ENCODE measurements around the gene VKORC1.

VKORC1 gene

GRCh38 chr16:31129568-31130335 lies 35.2 kb upstream of the VKORC1 start:
- no peak overlapping the region for H3K4me3 ChIP-seq (replicated peaks; ENCODE audit: low read depth, low read length)
- no peak for TF ChIP-seq CTCF (IDR thresholded peaks at IDR 0.05; ENCODE audit: low read depth, low read length, missing control alignments)
- no peak for DNase-seq (ENCODE audit: extremely low read depth, low read depth)

- no peak for TF ChIP-seq CTCF (IDR thresholded peaks at IDR 0.05; ENCODE audit: low read depth, low read length, missing control alignments)
- no peak for DNase-seq (ENCODE audit: extremely low read depth, low read depth)
- no peak overlapping the region for H3K4me3 ChIP-seq (replicated peaks; ENCODE audit: low read depth, low read length)
Measured at GRCh38 chr16:31128711-31129567, 34.3 kb upstream of the VKORC1 start.

GRCh38 chr16:31127182-31127581 lies 32.6 kb upstream of the VKORC1 start:
- H3K4me3 ChIP-seq (replicated peaks; ENCODE audit: low read depth, low read length) = no peak overlapping the region
- TF ChIP-seq CTCF (IDR thresholded peaks at IDR 0.05; ENCODE audit: low read depth, low read length, missing control alignments) = no peak
- DNase-seq (ENCODE audit: extremely low read depth, low read depth) = no peak

- no peak overlapping the region for H3K4me3 ChIP-seq (replicated peaks; ENCODE audit: low read depth, low read length)
- no peak for TF ChIP-seq CTCF (IDR thresholded peaks at IDR 0.05; ENCODE audit: low read depth, low read length, missing control alignments)
- DNase-seq (ENCODE audit: extremely low read depth, low read depth) = no peak
Measured at GRCh38 chr16:31125844-31126243, 31.2 kb upstream of the VKORC1 start.

- TF ChIP-seq CTCF (IDR thresholded peaks at IDR 0.05; ENCODE audit: low read depth, low read length, missing control alignments) = no peak
- no peak for DNase-seq (ENCODE audit: extremely low read depth, low read depth)
- H3K4me3 ChIP-seq (replicated peaks; ENCODE audit: low read depth, low read length) = no peak overlapping the region
Measured at GRCh38 chr16:31120129-31120528, 25.5 kb upstream of the VKORC1 start.

GRCh38 chr16:31118223-31119155 lies 23.9 kb upstream of the VKORC1 start:
- peak overlapping the region; percentile 65 for H3K4me3 ChIP-seq (replicated peaks; ENCODE audit: low read depth, low read length)
- DNase-seq (ENCODE audit: extremely low read depth, low read depth) = no peak
- no peak for TF ChIP-seq CTCF (IDR thresholded peaks at IDR 0.05; ENCODE audit: low read depth, low read length, missing control alignments)
